Ecto neural progenitor cell (in vitro differentiated cells): Measurements from ENCODE around the gene UCN.
"Not testable (repeated sequence)": the region's sequence is repeated elsewhere in the genome, so short reads cannot be mapped to it uniquely, and the experiment has no call there.

Experiments
- DNase-seq: peaks from one replicate; pipeline ENCODE4 v3.0.0-alpha.2; 2018; ENCODE audit warnings: low spot score

The UCN gene

GRCh38 chr2:27282892-27283291, 25.4 kb downstream of the UCN start:
- DNase-seq: no peak

- DNase-seq: no peak
Observed at GRCh38 chr2:27281855-27282559, 26.2 kb downstream of the UCN start, which contains the start of gene TRIM54. TSS of gene TRIM54 (plus strand) at chr2:27282429. CDS start at chr2:27282732, 303 bp downstream.

GRCh38 chr2:27281442-27281841, 26.8 kb downstream of the UCN start:
- no peak for DNase-seq

GRCh38 chr2:27280826-27281225, 27.4 kb downstream of the UCN start:
- DNase-seq: no peak

GRCh38 chr2:27278010-27278409, 30.2 kb downstream of the UCN start:
- DNase-seq: no peak

GRCh38 chr2:27275211-27276150, 32.8 kb downstream of the UCN start, which contains the start of gene DNAJC5G:
TSS of gene DNAJC5G (plus strand) at chr2:27275433. CDS start at chr2:27276729, 1,296 bp downstream.
- DNase-seq: no peak

GRCh38 chr2:27272537-27273522, 35.4 kb downstream of the UCN start:
- not testable (repeated sequence) for DNase-seq

- no peak for DNase-seq
Observed at GRCh38 chr2:27271631-27272340, 36.5 kb downstream of the UCN start.

GRCh38 chr2:27270670-27271069, 37.6 kb downstream of the UCN start:
- no peak for DNase-seq

GRCh38 chr2:27270131-27270530, 38.1 kb downstream of the UCN start:
- no peak for DNase-seq

- not testable (repeated sequence) for DNase-seq
Observed at GRCh38 chr2:27268296-27268695, 39.9 kb downstream of the UCN start.

- DNase-seq: no peak
Observed at GRCh38 chr2:27265536-27265870, 42.7 kb downstream of the UCN start.

- peak; percentile 87 for DNase-seq
Observed at GRCh38 chr2:27264753-27265535, 43.3 kb downstream of the UCN start.

GRCh38 chr2:27264253-27264752, 43.9 kb downstream of the UCN start:
- peak; percentile 59 for DNase-seq

GRCh38 chr2:27263287-27264252, 44.7 kb downstream of the UCN start:
- peak; percentile 55 for DNase-seq

- peak; percentile 67 for DNase-seq
Observed at GRCh38 chr2:27262379-27263286, 45.6 kb downstream of the UCN start, which contains the start of gene SLC30A3. TSS of gene SLC30A3 (minus strand) at chr2:27263047. CDS start at chr2:27262906, 141 bp downstream.

- DNase-seq: peak; percentile 54
Observed at GRCh38 chr2:27261926-27262298, 46.3 kb downstream of the UCN start.
